Breast epithelium (tissue), 3 donors: ENCODE results near the gene SURF6.

Experiments
- POLR2AphosphoS5 ChIP-seq, 3 donors: sonication (generic); formaldehyde crosslinking; IDR thresholded peaks; one replicate each; pipeline ENCODE4 v1.6.1; 2017; ENCODE audit warnings: antibody characterized with exemption in 3 of 3
- TF ChIP-seq, protein P1 (sequence below), 3 donors: fragments of 450-650 bp; IDR thresholded peaks; one replicate each; pipeline ENCODE4 v1.5.1; 2016 to 2017; ENCODE audit warnings: antibody characterized with exemption in 3 of 3, mild to moderate bottlenecking in 3 of 3, moderate library complexity in 3 of 3

DNA sequence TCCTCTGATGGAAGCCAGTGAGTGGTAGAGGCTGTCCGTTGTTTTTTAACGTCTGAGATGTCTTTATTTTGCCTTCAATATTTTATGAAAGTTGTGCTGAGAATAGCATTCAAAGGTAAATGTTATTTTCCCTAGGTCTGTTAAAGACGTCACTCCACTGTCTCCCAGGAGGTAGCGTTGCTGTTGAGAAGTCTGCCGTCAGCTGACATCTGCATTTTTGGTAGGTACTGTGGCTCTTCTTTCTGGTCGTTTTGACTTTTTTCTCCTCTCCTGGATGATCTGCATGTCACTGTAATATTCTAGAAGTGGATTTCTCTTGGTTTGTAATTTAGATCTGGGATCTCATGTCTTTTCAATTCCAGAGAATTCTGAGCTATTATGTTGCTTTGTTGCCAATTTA is 26.4 kb downstream of the SURF6 start:
- TF ChIP-seq POLR2AphosphoS5 (IDR thresholded peaks at IDR 0.05) = no peak
- TF ChIP-seq, protein P1, sequence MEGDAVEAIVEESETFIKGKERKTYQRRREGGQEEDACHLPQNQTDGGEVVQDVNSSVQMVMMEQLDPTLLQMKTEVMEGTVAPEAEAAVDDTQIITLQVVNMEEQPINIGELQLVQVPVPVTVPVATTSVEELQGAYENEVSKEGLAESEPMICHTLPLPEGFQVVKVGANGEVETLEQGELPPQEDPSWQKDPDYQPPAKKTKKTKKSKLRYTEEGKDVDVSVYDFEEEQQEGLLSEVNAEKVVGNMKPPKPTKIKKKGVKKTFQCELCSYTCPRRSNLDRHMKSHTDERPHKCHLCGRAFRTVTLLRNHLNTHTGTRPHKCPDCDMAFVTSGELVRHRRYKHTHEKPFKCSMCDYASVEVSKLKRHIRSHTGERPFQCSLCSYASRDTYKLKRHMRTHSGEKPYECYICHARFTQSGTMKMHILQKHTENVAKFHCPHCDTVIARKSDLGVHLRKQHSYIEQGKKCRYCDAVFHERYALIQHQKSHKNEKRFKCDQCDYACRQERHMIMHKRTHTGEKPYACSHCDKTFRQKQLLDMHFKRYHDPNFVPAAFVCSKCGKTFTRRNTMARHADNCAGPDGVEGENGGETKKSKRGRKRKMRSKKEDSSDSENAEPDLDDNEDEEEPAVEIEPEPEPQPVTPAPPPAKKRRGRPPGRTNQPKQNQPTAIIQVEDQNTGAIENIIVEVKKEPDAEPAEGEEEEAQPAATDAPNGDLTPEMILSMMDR (IDR thresholded peaks at IDR 0.05) = no peak
